HL-60/S4 treated with retinoic acid at 250 ng/mL for 4 days and 3 days (cell line): Measurements from ENCODE around the gene DNAI1.
"Not testable (repeated sequence)": the region's sequence is repeated elsewhere in the genome, so short reads cannot be mapped to it uniquely, and the experiment has no call there.

Source experiments
- in situ Hi-C: fragments of 300-500 bp; cut with MboI; formaldehyde crosslinking; loops from 2 replicates; pipeline ENCODE4 v1.7.0; 2022; ENCODE audit warnings: low sequenced_read_pairs

DNAI1 gene

DNA sequence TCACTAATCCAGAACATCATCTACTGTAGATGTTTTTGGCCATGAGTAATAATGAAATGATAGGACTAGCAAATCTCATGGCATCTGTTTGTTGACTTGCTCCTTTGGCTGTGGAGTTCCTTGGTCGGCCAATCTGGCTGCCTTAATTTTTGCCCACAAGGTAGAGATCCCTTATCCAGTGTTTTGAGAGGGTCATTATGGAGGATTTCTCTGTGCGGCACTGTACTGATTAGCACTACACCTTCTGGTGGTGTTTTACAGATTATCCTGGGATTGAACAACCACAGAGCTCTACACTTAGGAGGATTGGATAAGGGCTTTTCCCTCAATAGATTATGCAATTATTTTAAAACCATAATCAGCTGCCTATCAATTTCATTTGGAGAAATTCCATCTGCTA, 67.4 kb downstream of the DNAI1 start:
- in situ Hi-C loops = no loop called here

DNA sequence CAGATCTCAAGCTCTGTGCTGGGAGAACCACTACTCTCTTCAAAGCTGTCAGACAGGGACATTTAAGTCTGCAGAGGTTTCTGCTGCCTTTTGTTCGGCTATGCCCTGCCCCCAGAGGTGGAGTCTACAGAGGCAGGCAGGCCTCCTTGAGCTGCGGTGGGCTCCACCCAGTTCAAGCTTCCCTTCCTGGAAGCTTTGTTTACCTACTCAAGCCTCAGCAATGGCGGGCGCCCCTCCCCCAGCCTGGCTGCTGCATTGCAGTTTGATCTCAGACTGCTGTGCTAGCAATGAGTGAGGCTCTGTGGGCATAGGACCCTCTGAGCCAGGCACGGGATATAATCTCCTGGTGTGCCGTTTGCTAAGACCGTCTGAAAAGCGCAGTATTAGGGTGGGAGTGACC, 73.4 kb downstream of the DNAI1 start:
- in situ Hi-C loops = not testable (repeated sequence)

DNA sequence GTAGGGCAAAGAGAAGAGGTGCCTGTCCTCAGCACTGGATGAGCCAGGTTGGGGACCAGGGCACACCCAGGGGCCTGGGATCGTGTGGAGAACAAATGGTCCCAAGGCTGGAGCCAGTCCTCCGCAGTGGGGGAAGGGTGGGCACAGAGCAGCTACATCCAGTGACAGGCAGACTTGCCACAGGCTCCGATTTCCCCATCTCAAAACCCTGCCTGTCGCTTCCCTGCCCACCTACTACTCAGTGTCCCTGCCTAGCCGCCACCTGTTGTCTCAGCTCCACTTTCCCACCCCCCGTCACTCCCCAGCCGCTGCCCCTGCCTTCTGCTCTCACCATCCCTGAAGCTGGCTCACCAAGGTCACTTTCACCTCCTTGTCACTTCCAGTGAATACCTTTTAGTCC, 78.1 kb downstream of the DNAI1 start:
- in situ Hi-C loops = no loop called here

DNA sequence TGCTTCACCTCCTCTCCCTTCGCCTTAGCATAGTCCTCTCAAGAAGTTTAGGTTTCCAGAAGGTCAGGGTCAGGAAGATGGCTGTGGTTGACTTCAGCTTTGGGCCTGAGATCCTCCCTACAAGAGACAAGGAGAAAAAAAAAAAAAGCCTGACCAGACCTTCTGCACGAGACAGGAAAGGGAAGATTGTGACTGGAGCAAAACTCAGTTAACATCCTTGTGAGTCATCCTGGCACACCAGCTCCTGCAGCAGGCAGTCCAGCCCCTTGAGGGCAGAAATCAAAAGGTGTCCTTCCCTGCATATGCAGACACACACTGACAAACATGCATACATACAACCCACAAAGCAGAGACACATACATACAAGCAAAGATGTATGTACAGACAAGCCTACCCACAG, 82.2 kb downstream of the DNAI1 start:
- in situ Hi-C loops = no loop called here

DNA sequence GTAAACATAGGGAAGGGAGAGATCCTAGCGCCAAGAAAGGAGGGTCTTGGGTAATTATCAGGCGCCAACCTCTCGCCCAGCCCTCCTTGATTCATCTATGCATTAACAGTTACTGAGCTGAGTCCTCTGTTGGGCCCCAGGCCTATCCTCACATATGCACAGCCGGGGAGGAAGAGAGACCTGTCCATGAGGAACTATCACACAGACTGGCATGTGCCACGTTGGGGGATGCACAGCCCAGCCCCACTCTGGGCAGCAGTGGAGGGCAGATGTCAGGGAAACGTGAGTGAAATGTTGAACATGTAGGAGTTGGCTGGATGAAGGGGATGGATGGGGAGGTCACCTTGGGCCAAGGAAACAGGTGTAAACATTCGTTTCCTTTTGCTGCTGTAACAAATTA, 82.9 kb downstream of the DNAI1 start:
- in situ Hi-C loops = no loop called here

DNA sequence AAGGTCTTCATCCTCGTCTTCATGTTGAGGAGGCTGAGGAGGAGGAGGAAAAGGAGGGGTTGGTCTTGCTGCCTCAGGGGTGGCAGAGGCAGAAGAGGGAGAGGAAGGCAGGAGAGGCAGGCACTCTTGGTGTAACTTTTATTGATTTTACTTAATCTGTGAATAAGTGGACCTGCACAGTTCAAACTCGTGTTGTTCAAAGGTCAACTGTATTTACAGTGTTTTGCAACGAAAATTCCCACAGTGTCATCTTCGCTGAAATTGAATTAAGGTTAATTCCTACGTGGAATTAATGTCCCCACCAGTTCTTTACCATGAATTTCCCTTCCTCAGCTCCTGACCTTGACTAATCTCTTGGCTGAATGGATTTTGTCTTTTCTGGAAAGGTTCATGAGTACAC, 85.4 kb downstream of the DNAI1 start:
- in situ Hi-C loops = no loop called here

DNA sequence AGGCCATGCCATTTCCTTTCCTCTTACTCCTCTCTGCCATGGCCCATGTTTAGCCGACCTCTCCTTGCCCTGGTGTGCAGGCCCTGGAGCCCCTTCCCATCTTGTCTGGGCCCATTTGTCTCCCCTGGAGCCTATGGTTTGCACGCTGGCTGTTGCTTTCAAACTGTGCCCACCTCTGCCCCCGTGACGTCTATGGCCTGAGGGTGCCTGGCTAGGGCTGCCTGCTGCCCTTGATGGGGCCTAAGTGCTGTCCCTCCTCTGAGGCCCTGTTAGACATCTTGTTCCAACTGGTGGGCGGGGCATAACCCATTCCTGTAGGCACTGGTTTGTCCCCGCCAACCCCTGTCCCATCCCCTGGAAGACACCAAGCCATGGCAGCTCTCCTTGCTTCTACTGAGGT, 86.9 kb downstream of the DNAI1 start:
- in situ Hi-C loops = no loop called here

DNA sequence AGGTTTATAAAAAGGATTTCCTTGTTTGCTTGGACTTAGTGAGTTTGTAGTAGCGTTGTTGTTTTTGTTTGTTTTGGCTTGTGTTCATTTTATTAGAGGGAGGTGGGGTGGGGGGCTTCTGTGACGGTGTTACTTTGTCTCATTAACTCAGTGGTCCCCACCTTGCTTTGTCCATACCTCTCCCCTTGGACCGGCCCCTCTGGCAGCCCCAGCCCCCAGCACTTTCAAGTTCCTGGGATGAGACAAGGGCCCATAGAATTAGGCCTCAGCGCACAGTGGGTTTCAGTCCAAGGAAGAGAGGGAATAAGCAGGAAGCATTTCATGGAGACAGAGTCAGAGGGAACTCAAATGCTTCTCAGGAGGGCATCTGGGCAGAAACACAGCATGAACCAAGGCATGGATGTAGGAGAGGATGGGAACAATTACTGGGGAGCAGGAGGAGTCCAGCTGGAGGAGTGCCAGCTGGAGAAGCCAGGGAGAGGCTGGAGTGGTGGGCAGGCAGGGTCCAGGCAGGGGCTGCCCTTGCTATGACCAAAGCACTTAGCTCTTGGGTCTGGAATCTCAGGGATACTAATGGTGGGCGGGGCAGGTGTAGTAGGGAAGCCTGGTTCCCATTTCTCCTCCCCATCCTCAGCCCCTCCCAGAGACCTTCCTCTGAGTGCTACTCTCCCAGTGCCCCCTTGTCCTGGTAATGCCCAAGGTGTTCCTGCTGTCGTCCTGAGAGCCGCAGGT, 87.7 kb downstream of the DNAI1 start:
- in situ Hi-C loops = no loop called here

DNA sequence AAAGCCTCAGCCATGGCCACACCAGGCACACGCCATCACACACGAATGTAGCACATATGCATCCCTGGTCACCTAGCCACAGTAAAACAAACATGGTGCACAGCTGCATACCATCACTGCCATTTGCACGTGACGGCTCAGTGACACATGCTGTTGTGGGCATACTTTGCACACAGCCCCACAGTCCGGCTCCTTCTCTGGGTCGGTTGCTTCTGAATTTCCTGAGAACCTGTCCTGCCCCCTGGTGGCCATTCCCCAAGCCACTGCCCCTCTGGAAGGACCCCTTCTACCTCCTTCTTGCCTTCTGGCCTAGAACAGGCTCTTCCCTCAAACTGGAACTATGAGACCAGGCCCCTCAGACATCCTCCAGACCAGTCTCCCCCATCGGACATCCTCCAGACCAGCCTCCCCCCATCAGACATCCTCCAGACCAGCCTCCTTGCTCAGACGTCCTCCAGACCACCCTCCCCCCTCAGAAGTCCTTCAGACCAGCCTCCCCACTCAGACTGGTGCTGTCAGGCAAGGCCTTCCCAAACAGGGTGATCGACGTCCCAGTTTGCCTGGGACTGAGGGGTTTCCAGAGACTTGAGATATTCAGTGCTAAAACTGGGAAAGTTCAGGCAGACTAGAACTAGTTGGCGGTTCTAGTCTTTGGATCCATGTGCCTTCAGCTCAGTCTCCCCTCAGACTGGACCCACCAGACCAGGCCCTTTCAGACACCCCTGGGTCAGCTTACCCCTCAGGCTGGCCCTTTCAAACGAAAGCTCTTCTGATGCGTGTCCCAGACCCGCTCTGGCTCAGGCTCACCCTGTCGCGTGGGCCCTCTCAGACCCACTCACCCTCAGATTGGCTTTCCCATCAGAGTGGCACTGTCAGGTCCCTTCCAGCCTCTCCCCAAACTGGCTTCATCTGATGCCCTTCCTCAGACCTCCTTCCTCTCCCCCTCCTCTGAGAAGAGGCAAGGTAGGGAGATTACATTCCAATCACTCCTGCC, 88.5 kb downstream of the DNAI1 start:
- in situ Hi-C loops = no loop called here

DNA sequence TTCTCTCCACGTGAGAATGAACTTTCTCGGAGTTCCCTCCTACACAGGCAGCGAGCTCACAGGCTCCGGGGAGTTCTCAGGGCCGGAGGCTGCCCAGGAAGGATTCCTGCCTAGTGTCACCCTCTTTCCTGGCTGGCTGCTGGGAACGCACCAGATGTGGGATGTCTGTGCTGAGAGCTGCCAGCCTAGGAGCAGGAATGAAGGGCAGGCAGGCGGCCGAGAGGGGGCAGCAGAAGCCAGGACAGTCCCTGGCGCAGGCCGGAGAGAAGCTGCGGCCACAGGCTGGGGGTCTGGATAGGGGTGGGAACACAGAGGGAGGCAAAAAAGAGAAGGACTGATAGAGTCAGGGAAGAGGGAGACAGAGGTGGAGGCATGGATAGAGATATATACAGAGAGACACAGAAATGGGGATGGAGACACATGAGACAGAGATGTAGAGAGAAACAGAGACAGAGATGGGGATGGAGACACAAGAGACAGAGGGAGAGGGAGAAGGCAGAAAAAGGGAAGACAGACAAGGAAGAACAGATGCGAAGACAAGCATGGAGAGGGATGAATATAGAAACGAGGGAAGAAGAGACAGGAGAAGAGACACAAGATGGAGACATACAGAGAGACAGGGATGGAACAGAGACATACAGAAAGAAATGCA, 89.5 kb downstream of the DNAI1 start:
- in situ Hi-C loops = no loop called here

DNA sequence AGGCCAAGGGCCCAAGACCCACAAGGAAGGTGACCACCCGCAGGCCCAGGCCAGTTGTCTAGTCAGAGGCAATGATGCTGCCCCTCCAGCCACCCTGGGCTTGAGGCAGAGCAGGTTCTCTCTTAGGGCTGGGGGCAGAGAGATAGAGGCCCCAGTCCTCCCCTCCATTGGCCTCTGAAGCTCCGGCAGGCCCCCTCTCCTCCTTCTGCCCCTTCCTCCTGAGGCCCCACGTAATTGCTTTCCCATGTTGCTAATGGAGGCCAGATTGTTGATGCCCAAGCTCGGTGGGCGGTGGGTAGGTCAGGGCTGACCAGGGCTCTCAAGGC, 90.8 kb downstream of the DNAI1 start:
- in situ Hi-C loops = no loop called here

DNA sequence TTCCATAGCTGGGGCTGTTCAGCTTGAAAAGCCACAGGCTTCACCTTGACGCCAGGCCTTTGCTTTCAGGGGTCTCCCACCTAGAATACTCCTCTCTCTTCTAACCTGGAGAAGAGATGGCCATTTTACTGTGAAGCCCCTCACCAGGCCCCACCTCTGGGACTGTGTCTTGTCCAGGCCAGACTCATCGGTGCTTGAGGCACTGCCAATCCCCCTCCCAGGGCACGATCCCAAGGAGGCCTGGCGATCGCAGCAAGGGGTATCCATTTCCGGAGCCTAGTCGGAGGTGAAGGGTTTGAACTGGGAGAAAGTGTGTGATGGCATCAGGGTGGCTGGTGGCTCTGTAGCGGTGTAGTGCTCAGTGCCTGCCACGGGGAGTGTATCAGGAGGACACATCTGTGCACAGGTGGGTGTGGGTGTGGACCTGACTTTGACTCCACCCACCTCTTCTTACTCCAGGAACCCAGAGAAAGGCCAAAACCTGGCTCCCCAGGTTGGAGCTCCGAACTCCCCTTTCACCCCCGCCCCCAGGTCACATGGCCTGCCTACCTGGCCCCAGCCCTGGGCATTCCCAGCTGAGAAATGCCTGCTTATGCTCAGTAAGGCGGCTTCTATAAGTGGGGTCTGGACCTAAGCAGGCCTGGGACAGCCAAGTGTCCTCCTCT, 91.5 kb downstream of the DNAI1 start:
- in situ Hi-C loops = no loop called here

DNA sequence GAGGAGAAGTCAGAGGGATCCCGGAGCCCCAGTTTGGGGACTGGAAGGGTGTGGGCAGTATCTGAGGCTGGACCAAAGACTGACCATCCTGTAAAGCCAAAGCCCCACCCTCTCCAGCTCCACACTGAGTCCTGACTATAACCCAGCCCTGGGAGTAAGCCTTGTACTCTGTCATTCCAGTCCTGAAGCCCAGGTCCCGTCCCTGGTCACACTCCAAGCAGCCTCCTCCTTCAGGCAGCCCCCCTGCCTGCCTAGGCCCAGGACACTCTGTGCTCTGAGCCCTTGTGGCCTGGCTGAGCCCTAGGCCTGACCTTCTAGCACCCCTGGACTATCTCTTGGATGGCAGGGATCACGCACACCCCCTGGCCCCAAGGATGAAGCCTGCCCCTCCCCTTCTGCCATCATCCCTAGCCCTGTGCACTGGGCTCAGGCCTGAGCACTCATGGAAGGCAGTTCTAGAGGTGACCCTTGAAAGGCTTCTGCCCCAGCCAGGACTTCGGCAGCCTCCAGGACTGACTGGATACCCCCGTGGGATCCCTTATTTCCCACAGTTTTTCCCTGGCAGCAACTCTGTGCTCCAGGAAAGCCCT, 92.2 kb downstream of the DNAI1 start:
- in situ Hi-C loops = no loop called here

DNA sequence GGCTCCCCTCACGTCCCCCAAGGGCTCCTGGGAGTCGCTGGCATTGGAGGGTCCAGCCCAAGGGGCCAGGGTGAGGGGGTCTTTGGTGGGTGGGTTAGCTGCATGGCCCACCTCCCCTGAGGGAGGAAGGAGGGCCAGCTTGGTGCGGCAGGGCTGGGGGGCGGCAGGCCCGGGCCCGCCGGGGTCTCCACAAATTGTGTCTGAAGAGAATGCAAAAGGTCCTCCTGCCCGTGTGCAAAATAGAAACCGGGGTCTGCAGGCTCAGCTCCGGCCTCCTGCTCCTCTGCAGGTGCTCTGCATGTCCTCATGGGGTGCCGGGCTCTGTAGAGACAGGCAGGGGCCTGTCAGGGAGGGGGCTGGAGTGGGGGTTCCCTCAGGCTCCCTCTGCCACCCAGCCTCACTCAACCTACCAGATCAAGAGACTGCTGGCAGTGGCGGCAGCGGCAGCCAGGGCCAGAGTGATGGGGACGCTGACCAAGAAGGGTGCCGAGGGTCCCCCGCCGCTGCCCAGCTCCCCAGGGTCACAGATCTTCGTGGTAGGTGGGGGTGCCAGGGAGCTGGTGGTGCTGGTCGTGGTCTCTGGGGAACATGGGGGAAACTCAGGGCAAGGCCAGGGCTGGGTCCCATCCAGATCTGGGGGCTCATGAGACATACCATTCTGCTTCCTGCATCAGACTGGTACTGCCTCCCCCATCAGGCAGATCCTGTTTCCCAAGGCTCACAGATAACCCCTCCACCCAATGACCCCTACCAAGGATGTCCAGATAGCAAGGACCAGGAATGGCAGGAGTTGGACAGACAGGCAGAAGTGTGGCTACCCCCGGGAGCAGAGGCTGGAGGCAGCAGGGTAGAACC, 93.4 kb downstream of the DNAI1 start:
- in situ Hi-C loops = no loop called here

DNA sequence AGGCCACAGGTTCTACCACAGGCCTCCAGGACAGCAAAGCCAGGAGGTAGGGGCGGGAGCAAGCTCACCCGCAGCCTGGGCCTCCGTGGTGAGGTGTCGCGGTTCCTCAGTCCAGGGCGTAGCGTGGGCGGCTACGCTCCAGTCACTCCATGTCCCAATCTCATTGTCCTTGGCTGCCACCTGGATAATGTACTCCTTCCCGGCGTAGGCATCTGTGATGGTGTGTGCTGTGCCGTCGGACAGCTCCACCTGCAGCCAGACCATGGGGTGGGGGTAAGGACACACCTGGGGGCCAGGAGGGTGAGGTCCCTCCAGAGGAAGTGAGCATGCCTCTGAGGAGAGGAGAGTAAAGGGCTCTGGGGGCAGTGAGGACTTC, 94.0 kb downstream of the DNAI1 start:
- in situ Hi-C loops = no loop called here

DNA sequence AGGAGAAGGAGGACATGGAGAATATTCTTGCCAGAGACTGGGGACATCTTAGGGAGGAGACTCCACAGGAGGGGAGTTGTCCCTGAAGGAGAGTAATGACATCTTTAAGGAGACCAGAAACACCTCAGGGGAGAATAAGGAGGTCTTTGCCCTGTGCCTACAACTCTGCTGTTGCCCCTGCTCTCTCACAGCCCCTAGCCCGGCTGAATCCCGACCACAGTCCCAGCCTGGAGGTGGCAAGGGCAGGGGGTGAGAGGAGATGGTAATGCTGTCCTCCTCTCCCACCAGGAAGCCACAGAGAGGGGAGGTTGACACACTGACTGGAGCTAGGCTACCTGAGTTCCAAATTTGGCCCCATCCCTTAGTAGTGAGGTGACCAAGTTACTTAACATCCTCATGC, 94.4 kb downstream of the DNAI1 start:
- in situ Hi-C loops = no loop called here

DNA sequence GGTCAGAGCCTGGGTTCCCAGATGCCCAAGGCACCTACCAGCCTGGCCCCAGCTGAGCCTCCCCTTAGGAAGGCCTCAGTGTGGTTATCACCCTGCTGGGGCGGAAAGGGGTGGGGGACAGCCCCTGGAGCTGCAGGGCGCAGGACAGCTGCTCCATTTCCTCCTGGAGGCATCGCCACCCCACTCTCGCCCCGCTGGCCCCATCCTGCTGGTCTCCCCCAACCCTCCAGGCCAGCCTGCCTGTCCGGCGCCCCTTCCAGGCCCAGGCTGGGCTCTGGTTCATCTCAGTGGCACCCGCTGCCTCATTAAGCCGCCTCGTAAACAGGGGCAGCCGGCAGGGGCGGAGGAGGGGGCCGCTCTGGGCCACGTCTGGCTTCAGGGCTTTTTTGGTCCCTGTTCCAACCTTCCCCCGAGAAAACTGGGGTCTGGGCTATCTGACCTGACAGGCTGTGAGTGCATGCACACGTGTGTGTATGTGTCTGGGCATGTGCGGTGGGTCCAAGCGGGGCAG, 95.0 kb downstream of the DNAI1 start:
- in situ Hi-C loops = no loop called here

DNA sequence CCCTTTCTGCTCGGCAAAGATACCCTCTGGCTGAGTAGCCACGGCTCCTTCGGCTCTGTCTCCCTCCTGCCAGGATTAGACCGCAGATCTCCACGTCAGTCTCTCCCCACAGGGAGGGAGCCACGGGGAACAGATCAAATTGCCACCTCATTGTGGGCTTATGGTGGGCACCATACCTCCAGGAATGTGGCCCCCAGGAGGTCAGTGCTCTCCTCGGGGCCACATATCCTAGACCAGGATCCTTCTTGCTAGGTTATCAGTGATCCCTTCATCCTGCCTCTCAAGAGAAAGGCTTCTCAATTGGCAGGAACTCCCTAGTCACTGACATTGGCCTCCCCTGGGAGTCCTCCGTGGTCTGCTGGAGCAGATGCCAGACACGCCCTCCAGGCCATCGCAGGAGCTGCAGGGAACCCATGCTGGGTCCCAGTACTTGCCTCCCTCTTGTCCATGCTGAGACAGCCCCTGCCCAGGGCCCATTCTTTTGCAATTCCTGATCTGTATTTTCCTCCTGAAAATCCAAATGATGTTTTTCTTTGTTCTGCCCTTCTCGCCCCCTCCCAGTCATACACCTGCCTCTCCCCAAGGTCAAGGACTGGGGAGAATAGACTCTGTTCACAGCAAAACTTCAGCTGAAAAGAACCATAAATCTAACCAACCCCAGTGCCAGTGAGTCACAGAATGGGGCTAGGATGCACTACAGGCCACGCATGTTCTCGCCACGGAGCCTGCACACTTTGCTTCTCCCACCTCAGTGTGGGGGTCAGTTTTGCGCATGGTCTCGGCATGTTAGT, 95.8 kb downstream of the DNAI1 start:
- in situ Hi-C loops = no loop called here

DNA sequence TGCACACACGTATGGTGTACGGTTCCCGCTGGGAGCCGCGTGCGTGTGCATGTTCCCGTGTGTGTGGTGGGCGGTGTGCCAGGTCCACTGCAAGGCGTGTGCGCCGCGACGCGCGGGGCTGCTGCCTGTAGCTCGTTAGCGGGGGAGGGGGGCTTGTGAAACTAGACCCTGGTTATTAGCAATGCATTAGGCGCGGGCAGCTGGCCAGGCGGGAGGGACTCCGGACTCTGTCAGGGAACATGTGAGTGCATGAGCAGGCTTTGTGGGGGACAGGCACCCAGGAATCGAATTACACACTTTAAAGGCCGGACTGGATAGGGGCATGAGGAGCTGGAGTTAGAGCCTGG, 96.4 kb downstream of the DNAI1 start:
- in situ Hi-C loops = no loop called here
